Peyer's patch (tissue), 4 donors: Measurements from ENCODE around the gene LSM3.
A peak's percentile ranks its signal among the peaks of the same experiment; 100 is the strongest.

Experiments used
- POLR2A ChIP-seq, 2 donors: fragments of 450-650 bp; IDR thresholded peaks; one replicate each; pipeline ENCODE4 v1.5.1; 2017; ENCODE audit warnings: antibody characterized with exemption in 2 of 2, mild to moderate bottlenecking in 2 of 2, moderate library complexity in 2 of 2
- TF ChIP-seq, protein P1 (sequence below), 6 experiments: fragments of 450-650 bp in 4 of 6; fragments of 200-600 bp in 2 of 6; sonication (generic) in 1 of 6; IDR thresholded peaks; one replicate each; pipeline ENCODE4 v1.5.1; 2017 to 2019; ENCODE audit warnings: antibody characterized with exemption in 6 of 6, mild to moderate bottlenecking in 3 of 6, moderate library complexity in 1 of 6

DNA sequence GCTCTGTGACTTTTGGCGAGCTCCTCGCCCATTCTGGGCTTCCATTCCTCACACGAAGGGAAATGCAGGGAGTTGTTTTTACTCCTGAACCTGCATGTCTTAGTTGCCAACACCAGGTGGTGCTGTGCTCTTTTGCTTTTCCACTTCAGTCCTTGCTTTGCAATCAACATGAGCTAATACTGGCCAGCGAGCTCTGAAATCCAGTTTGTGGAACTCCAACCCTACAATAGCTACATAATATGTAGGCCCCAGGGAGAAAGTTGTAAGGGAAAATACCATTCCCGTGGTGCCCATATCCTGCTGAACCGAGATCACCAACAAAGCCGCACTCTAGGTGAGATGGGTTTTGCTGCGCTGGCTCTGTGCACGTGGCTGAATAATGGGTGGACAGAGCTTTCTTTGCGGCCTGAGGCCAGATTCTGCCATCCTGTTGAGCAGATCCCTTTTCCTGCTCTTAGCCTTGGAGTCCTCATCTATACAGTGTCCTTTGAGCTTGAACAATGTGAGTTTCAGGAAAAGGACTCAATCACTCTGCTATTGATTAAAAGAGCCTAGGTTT lies 25.0 kb downstream of the LSM3 start:
- TF ChIP-seq, protein P1, sequence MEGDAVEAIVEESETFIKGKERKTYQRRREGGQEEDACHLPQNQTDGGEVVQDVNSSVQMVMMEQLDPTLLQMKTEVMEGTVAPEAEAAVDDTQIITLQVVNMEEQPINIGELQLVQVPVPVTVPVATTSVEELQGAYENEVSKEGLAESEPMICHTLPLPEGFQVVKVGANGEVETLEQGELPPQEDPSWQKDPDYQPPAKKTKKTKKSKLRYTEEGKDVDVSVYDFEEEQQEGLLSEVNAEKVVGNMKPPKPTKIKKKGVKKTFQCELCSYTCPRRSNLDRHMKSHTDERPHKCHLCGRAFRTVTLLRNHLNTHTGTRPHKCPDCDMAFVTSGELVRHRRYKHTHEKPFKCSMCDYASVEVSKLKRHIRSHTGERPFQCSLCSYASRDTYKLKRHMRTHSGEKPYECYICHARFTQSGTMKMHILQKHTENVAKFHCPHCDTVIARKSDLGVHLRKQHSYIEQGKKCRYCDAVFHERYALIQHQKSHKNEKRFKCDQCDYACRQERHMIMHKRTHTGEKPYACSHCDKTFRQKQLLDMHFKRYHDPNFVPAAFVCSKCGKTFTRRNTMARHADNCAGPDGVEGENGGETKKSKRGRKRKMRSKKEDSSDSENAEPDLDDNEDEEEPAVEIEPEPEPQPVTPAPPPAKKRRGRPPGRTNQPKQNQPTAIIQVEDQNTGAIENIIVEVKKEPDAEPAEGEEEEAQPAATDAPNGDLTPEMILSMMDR (IDR thresholded peaks at IDR 0.05), result peak; percentile 64 to 96 (median 88)
- no peak for TF ChIP-seq POLR2A (IDR thresholded peaks at IDR 0.05)
